22Rv1 (cell line): ENCODE results near the gene PTGES2.

ENCODE experiments used
- CTCF ChIP-seq: fragments of 450-650 bp; IDR thresholded peaks from 2 replicates; pipeline ENCODE4 v1.5.1; 2017; ENCODE audit warnings: mild to moderate bottlenecking
- ZFX ChIP-seq: fragments of 450-650 bp; IDR thresholded peaks from 2 replicates; pipeline ENCODE4 v1.6.1; 2017; ENCODE audit warnings: antibody characterized with exemption, borderline replicate concordance

- TF ChIP-seq CTCF: no peak
- TF ChIP-seq ZFX: no peak
Measured at GRCh38 chr9:128073253-128073886, 54.2 kb downstream of the PTGES2 start.
